RWPE1 (cell line): ENCODE measurements around the gene SCIN.

Experiments
- CTCF ChIA-PET: fragments of 350-600 bp; sonication (Branson Sonifier 250); formaldehyde crosslinking; extraction: SDS; loops from one replicate; lab custom pipeline; 2021; lab: Yijun Ruan, JAX
- POLR2A ChIA-PET: fragments of 400-600 bp; formaldehyde crosslinking; extraction: SDS; loops from one replicate; lab custom pipeline; 2020; ENCODE audit warnings: antibody characterized with exemption; ENCODE audit not compliant: low non-redundant PET; lab: Yijun Ruan, JAX
- DNase-seq: peaks from one replicate; pipeline ENCODE4 v3.0.0; 2012; ENCODE audit warnings: low spot score
- H3K27ac ChIP-seq: fragments of 450-650 bp; 2 replicates; pipeline ENCODE4 v1.5.1; 2017
- TF ChIP-seq, protein P1 (sequence below): fragments of 450-650 bp; conservative IDR thresholded peaks from 2 replicates; pipeline ENCODE4 v1.5.1; 2017; ENCODE audit warnings: low read depth, mild to moderate bottlenecking

Gene SCIN

GRCh38 chr7:12703881-12704280 is 133.4 kb downstream of the SCIN start:
- TF ChIP-seq, protein P1, sequence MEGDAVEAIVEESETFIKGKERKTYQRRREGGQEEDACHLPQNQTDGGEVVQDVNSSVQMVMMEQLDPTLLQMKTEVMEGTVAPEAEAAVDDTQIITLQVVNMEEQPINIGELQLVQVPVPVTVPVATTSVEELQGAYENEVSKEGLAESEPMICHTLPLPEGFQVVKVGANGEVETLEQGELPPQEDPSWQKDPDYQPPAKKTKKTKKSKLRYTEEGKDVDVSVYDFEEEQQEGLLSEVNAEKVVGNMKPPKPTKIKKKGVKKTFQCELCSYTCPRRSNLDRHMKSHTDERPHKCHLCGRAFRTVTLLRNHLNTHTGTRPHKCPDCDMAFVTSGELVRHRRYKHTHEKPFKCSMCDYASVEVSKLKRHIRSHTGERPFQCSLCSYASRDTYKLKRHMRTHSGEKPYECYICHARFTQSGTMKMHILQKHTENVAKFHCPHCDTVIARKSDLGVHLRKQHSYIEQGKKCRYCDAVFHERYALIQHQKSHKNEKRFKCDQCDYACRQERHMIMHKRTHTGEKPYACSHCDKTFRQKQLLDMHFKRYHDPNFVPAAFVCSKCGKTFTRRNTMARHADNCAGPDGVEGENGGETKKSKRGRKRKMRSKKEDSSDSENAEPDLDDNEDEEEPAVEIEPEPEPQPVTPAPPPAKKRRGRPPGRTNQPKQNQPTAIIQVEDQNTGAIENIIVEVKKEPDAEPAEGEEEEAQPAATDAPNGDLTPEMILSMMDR = no peak
- POLR2A ChIA-PET = interaction anchor here (0.7 kb wide), 1 partner anchor 571 kb away, joined by 7 read pairs; no protein-coding TSS in a partner anchor

DNA sequence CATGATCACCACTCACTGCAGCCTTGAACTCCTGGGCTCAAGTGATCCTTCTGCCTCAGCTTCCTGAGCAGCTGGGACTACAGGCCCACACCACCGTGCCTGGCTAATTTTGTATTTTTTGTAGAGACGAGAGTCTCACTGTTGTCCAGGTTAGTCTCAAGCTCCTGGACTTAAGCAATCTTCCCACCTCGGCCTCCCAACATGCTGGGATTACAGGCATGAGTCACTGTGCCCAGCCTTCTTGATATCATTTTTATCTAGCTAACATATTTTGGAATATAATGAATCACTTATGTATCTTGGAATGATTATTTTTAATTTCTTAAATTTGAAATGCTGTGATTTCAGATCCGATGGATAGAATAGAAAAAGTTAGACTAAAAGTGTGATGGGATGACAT is 135.4 kb downstream of the SCIN start:
- no peak for DNase-seq
- H3K27ac ChIP-seq = peak overlapping the region; percentile 59
- TF ChIP-seq, protein P1 = no peak
- ChIA-PET POLR2A (no interaction called here), CTCF (interaction anchor here (0.5 kb wide), 1 partner anchor 318 kb away, joined by 3 read pairs; no protein-coding TSS in a partner anchor)

More at GRCh38 chr7:12703881-12704280, 133.4 kb downstream of the SCIN start:
- CTCF ChIA-PET = no interaction called here
- H3K27ac ChIP-seq = no peak overlapping the region
- no peak for DNase-seq

GRCh38 chr7:12706900-12707536 is 136.5 kb downstream of the SCIN start:
- TF ChIP-seq, protein P1 = no peak

GRCh38 chr7:12708314-12708713 is 137.8 kb downstream of the SCIN start:
- no peak overlapping the region for H3K27ac ChIP-seq
- POLR2A ChIA-PET = no interaction called here
- CTCF ChIA-PET = no interaction called here
- no peak for DNase-seq
- TF ChIP-seq, protein P1 = no peak

More at GRCh38 chr7:12706900-12707536, 136.5 kb downstream of the SCIN start:
- DNase-seq = peak; percentile 60
- POLR2A ChIA-PET = no interaction called here
- CTCF ChIA-PET = no interaction called here
- no peak overlapping the region for H3K27ac ChIP-seq
